HepG2 (cell line): ENCODE results near the gene ZNF274. TPM values are rescaled to one million over a fixed set of nuclear protein-coding genes. Genes with fewer than 3 reads are reported as not detected.

Source experiments
- ATAC-seq: fragments of 200-7000 bp; cut with Tn5 transposase; 3 replicates; pipeline ENCODE4 v1.9.1; 2020; ENCODE audit warnings: mild to moderate bottlenecking, moderate library complexity
- BruUV-seq: library from RNA; stranded (reverse); fragments of 400-500 nt; replicated peaks from 2 replicates; lab custom pipeline; 2021; lab: Mats Ljungman, UMichigan
- CTCF ChIA-PET: fragments of 300-600 bp; formaldehyde crosslinking; extraction: SDS; loops from one replicate; lab custom pipeline; 2021; ENCODE audit warnings: low total read pairs, inconsistent platforms, low intra/inter-chr PET ratio; lab: Yijun Ruan, JAX
- POLR2A ChIA-PET: fragments of 350-600 bp; sonication (Branson Sonifier 250); formaldehyde crosslinking; loops from one replicate; lab custom pipeline; 2020; ENCODE audit warnings: antibody characterized with exemption, inconsistent platforms; lab: Yijun Ruan, JAX
- DNase-seq: peaks from one replicate; pipeline ENCODE4 v3.0.0-alpha.2; 2015; ENCODE audit warnings: low spot score
- FAIRE-seq: peaks from 3 replicates; lab custom pipeline; 2011; peaks lifted over from hg19 to GRCh38; lab: Jason Lieb, UNC
- H2AFZ ChIP-seq: one replicate; pipeline ENCODE4 v1.6.1; 2011; ENCODE audit warnings: low read length, inconsistent platforms
- H3K27ac ChIP-seq: fragments of 300-600 bp; 3 replicates; pipeline ENCODE4 v1.8.0; 2011; ENCODE audit warnings: mixed run types, mild to moderate bottlenecking, mixed read lengths, low read length, inconsistent platforms; ENCODE audit not compliant: insufficient read depth; ENCODE audit errors: extremely low read length
- H3K27me3 ChIP-seq, 2 experiments: fragments of 200-600 bp in 1 of 2; 2 replicates in 1 of 2; 3 replicates in 1 of 2; pipeline versions ENCODE4 v1.6.0 to v1.8.0; 2011; ENCODE audit warnings: low read length in 2 of 2, mild to moderate bottlenecking in 2 of 2, moderate library complexity in 2 of 2, inconsistent platforms in 1 of 2; ENCODE audit not compliant: insufficient read depth in 2 of 2, control insufficient read depth in 1 of 2
- H3K36me3 ChIP-seq, 2 experiments: fragments of 200-600 bp in 1 of 2; replicated peaks in 1 of 2; 2 replicates in 1 of 2; 3 replicates in 1 of 2; pipeline versions ENCODE4 v1.5.1 to v1.8.0; 2011; ENCODE audit warnings: low read length in 2 of 2, inconsistent platforms in 1 of 2; ENCODE audit not compliant: insufficient read depth in 2 of 2, control insufficient read depth in 1 of 2
- H3K4me1 ChIP-seq: 2 replicates; pipeline ENCODE4 v1.5.1; 2012; ENCODE audit warnings: low read length, inconsistent platforms; ENCODE audit not compliant: insufficient read depth
- H3K4me2 ChIP-seq: 2 replicates; pipeline ENCODE4 v1.6.0; 2011; ENCODE audit warnings: low read depth, low read length, inconsistent platforms
- H3K4me3 ChIP-seq, 3 experiments: fragments of 200-600 bp in 1 of 3; sonication (generic), shearing (Covaris generic) in 1 of 3; replicated peaks in 1 of 3; 2 replicates each; pipeline ENCODE4 v1.5.1; 2011 to 2016; ENCODE audit warnings: low read length in 3 of 3, inconsistent platforms in 2 of 3, low read depth in 2 of 3, mild to moderate bottlenecking in 2 of 3, control low read depth in 1 of 3, mixed read lengths in 1 of 3; ENCODE audit not compliant: insufficient read depth in 1 of 3
- H3K79me2 ChIP-seq: one replicate; pipeline ENCODE4 v1.6.1; 2011; ENCODE audit warnings: low read length, inconsistent platforms; ENCODE audit not compliant: insufficient read depth
- H3K9ac ChIP-seq: 2 replicates; pipeline ENCODE4 v1.6.0; 2011; ENCODE audit warnings: mild to moderate bottlenecking, low read depth, low read length, inconsistent platforms; ENCODE audit not compliant: insufficient read depth
- H3K9me3 ChIP-seq: 2 replicates; pipeline ENCODE4 v1.5.1; 2012; ENCODE audit warnings: mild to moderate bottlenecking, low read length
- H4K20me1 ChIP-seq: 2 replicates; pipeline ENCODE4 v1.6.0; 2011; ENCODE audit warnings: inconsistent platforms, mild to moderate bottlenecking, low read length, moderate library complexity; ENCODE audit not compliant: insufficient read depth
- GATAD1 ChIP-seq: IDR thresholded peaks from 2 replicates; pipeline ENCODE4 v1.6.1; 2016; ENCODE audit warnings: missing genetic modification reagents, missing compliant biosample characterization
- ZNF274 ChIP-seq: sonication (generic); formaldehyde crosslinking; IDR thresholded peaks from 2 replicates; pipeline ENCODE4 v1.5.1; 2020; ENCODE audit warnings: mild to moderate bottlenecking, missing genetic modification reagents
- ZSCAN22 ChIP-seq: sonication (generic); formaldehyde crosslinking; IDR thresholded peaks from 2 replicates; pipeline ENCODE4 v1.4.0; 2020; ENCODE audit warnings: mild to moderate bottlenecking, missing genetic modification reagents
- WGBS: methylation state at CpG from one replicate; pipeline ENCODE4 v1.1.6; 2017; ENCODE audit warnings: low lambda C conversion rate; 5-methylcytosine and 5-hydroxymethylcytosine counted together
- in situ Hi-C: cut with HindIII; loops from 2 replicates; pipeline ENCODE4 v1.10.0; 2017; ENCODE audit warnings: low pct_unique_long_range_greater_than_20kb; ENCODE audit not compliant: extremely low pct_ligation_motif_present
- intact Hi-C: fragments of 100-400 bp; cut with micrococcal nuclease; formaldehyde crosslinking; loops from one replicate; pipeline ENCODE4 v1.10.0; 2022; ENCODE audit not compliant: unreplicated experiment
- polyA plus RNA-seq, 8 experiments: library from polyadenylated mRNA; depleted of rRNA in 3 of 8; stranded (reverse) in 7 of 8; unstranded in 1 of 8; fragments of >200 nt; fragmentation: Illumina TruSeq in 4 of 8; extraction: Trizol in 4 of 8; gene quantifications; 2 replicates each; pipeline versions ENCODE4 v1.2.1 to v1.2.3, GENCODE V29; 2011 to 2016; ENCODE audit warnings: low read depth in 4 of 8, missing spikeins in 1 of 8, mixed read lengths in 1 of 8; ENCODE audit not compliant: insufficient read depth in 1 of 8
- total RNA-seq, 5 experiments: library from RNA; depleted of rRNA; stranded (reverse); fragments of >200 nt; fragmentation: Illumina TruSeq; extraction: Trizol; gene quantifications; 2 replicates each; pipeline ENCODE4 v1.2.3, GENCODE V29; 2016; ENCODE audit warnings: low read depth in 1 of 5

Gene ZNF274
- total and polyA plus RNA-seq, 2 of the 13 experiments (the other 11 are each of a cell fraction or from before 2014, with no cell fraction given) = 16.1 to 23.0 TPM

GRCh38 chr19:58166268-58166667 lies 16.6 kb upstream of the ZNF274 start:
- H3K9ac ChIP-seq = no peak overlapping the region
- no peaks in the 10 kb centered on the region for H3K36me3 ChIP-seq
- WGBS = 41% methylated on average over 1 of the region's 1 CpG
- ChIA-PET POLR2A (no interaction called here), CTCF (no interaction called here)
- H2AFZ ChIP-seq = no peak overlapping the region
- H3K4me3 ChIP-seq = no peak overlapping the region
- in situ Hi-C loops (no loop called here), intact Hi-C loops (no loop called here)
- no TSS peak for BruUV-seq
- no peak for TF ChIP-seq ZSCAN22 (CRISPR knock-in tag)
- H3K27me3 ChIP-seq = no peaks in the 10 kb centered on the region; a peak in 1 of 5 replicates
- H3K27ac ChIP-seq = no peak overlapping the region
- no peaks in the 10 kb centered on the region for H3K4me1 ChIP-seq
- no peaks in the 10 kb centered on the region for H3K79me2 ChIP-seq
- no peaks in the 10 kb centered on the region for H4K20me1 ChIP-seq
- H3K9me3 ChIP-seq = peaks cover 84% of the 10 kb centered on the region
- FAIRE-seq = no peak
- ATAC-seq = no peak
- no peak overlapping the region for H3K4me2 ChIP-seq
- no peak for DNase-seq

- H4K20me1 ChIP-seq = no peaks in the 10 kb centered on the region
- no peak for DNase-seq
- FAIRE-seq = no peak
- no peak overlapping the region for H3K9ac ChIP-seq
- no peaks in the 10 kb centered on the region for H3K4me1 ChIP-seq
- no peaks in the 10 kb centered on the region; a peak in 1 of 5 replicates for H3K27me3 ChIP-seq
- 1% methylated on average over 4 of the region's 4 CpGs for WGBS
- in situ Hi-C loops (no loop called here), intact Hi-C loops (no loop called here)
- CTCF ChIA-PET = no interaction called here
- no peak overlapping the region for H3K4me3 ChIP-seq
- no peaks in the 10 kb centered on the region for H3K79me2 ChIP-seq
- no peak overlapping the region for H3K27ac ChIP-seq
- ATAC-seq = no peak
- no peak overlapping the region for H3K4me2 ChIP-seq
- H3K9me3 ChIP-seq = peaks cover 83% of the 10 kb centered on the region
- no peak overlapping the region for H2AFZ ChIP-seq
- BruUV-seq = no TSS peak
- no peaks in the 10 kb centered on the region for H3K36me3 ChIP-seq
- TF ChIP-seq ZNF274 (CRISPR knock-in tag) (peak; percentile 63; the same call in 1 of the 2 replicates), GATAD1 (CRISPR knock-in tag) (no peak)
- TF ChIP-seq, all 625 proteins: peak for 1
- POLR2A ChIA-PET = no interaction called here
Measured at GRCh38 chr19:58166708-58167280, 16.1 kb upstream of the ZNF274 start.
